ENCODE measurements around the gene SHISA4.

Gene SHISA4

GRCh38 chr1:201885531-201886075 lies 3.1 kb upstream of the SHISA4 start:
- no peak for DNase-seq (ENCODE audit: low spot score)
- in situ Hi-C loops (cut with MboI; ENCODE audit: low sequenced_read_pairs, unreplicated experiment), result loop anchor here (25.0 kb wide), 1 partner anchor 227 kb away; the partner anchor contains the start of gene GPR37L1
- TF ChIP-seq, protein P1, sequence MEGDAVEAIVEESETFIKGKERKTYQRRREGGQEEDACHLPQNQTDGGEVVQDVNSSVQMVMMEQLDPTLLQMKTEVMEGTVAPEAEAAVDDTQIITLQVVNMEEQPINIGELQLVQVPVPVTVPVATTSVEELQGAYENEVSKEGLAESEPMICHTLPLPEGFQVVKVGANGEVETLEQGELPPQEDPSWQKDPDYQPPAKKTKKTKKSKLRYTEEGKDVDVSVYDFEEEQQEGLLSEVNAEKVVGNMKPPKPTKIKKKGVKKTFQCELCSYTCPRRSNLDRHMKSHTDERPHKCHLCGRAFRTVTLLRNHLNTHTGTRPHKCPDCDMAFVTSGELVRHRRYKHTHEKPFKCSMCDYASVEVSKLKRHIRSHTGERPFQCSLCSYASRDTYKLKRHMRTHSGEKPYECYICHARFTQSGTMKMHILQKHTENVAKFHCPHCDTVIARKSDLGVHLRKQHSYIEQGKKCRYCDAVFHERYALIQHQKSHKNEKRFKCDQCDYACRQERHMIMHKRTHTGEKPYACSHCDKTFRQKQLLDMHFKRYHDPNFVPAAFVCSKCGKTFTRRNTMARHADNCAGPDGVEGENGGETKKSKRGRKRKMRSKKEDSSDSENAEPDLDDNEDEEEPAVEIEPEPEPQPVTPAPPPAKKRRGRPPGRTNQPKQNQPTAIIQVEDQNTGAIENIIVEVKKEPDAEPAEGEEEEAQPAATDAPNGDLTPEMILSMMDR (IDR thresholded peaks at IDR 0.05; ENCODE audit: borderline replicate concordance, control extremely low read depth, extremely low read depth, insufficient read depth, missing control alignments), result no peak

- in situ Hi-C loops (cut with MboI; ENCODE audit: low sequenced_read_pairs, unreplicated experiment), result loop anchor here (25.0 kb wide), 1 partner anchor 226 kb away; the partner anchor contains the start of gene GPR37L1
- TF ChIP-seq, protein P1 (IDR thresholded peaks at IDR 0.05; ENCODE audit: borderline replicate concordance, control extremely low read depth, extremely low read depth, insufficient read depth, missing control alignments), result no peak
- no peak for DNase-seq (ENCODE audit: low spot score)
Measured at GRCh38 chr1:201886103-201886885, 2.4 kb upstream of the SHISA4 start.

GRCh38 chr1:201887116-201887866 lies 1.4 kb upstream of the SHISA4 start:
- in situ Hi-C loops (cut with MboI; ENCODE audit: low sequenced_read_pairs, unreplicated experiment), result loop anchor here (25.0 kb wide), 1 partner anchor 225 kb away; the partner anchor contains the start of gene GPR37L1
- TF ChIP-seq, protein P1 (IDR thresholded peaks at IDR 0.05; ENCODE audit: borderline replicate concordance, control extremely low read depth, extremely low read depth, insufficient read depth, missing control alignments), result no peak
- DNase-seq (ENCODE audit: low spot score), result no peak

DNA sequence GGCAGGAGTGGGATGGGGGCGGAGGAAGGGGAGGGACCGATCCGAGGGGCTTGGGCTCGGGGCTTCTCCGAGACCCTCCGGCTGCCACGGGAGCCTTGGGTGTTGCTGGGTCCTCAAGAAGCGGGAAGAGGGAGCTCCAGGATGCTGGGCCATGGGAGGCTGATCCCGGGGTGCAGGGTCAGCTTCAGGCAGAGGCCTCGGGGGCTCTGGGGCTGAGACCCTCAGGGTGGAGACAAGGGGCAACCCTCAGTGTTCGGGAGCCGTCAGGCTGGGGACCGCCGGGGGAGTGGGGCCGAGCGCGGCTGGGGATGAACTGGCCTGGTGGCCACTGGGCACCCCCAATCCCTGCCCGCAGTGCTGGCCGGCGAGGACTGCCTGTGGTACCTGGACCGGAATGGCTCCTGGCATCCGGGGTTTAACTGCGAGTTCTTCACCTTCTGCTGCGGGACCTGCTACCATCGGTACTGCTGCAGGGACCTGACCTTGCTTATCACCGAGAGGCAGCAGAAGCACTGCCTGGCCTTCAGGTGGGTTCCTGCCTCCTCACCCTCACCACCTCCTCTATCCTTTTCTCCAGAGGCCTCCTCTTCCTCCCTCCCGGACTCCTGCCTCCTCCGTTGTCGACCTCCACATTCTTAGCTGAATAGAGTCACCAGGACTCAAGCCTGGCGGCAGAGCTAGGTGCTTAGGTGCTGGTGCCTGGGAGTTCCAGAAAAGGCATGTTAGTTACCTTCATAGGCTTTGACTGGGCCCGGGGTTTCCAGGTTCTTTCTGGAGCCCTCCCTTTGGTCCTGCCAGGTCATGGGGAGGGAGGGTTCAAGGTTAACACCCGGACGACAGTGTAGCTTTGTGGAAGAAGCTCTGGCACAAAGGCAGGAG lies 631 bp downstream of the SHISA4 start:
- in situ Hi-C loops (cut with MboI; ENCODE audit: low sequenced_read_pairs, unreplicated experiment), result loop anchor here (25.0 kb wide), 1 partner anchor 223 kb away; the partner anchor contains the start of gene GPR37L1
- TF ChIP-seq, protein P1 (IDR thresholded peaks at IDR 0.05; ENCODE audit: borderline replicate concordance, control extremely low read depth, extremely low read depth, insufficient read depth, missing control alignments), result no peak
- peak; percentile 42 for DNase-seq (ENCODE audit: low spot score)

GRCh38 chr1:201890223-201890622 lies 1.5 kb downstream of the SHISA4 start:
- DNase-seq (ENCODE audit: low spot score), result no peak
- in situ Hi-C loops (cut with MboI; ENCODE audit: low sequenced_read_pairs, unreplicated experiment), result loop anchor here (25.0 kb wide), 1 partner anchor 222 kb away; the partner anchor contains the start of gene GPR37L1
- TF ChIP-seq, protein P1 (IDR thresholded peaks at IDR 0.05; ENCODE audit: borderline replicate concordance, control extremely low read depth, extremely low read depth, insufficient read depth, missing control alignments), result no peak

Data from GM13976 (cell line).